ENCODE results near the gene FAM107B. TPM values are rescaled to one million over a fixed set of nuclear protein-coding genes. Genes with fewer than 3 reads are reported as not detected.

Gene FAM107B
- total and polyA plus RNA-seq, 2 donors (not counting 3 experiments of a cell fraction or from before 2014, with no cell fraction given), result 39.2 to 176 TPM

DNA sequence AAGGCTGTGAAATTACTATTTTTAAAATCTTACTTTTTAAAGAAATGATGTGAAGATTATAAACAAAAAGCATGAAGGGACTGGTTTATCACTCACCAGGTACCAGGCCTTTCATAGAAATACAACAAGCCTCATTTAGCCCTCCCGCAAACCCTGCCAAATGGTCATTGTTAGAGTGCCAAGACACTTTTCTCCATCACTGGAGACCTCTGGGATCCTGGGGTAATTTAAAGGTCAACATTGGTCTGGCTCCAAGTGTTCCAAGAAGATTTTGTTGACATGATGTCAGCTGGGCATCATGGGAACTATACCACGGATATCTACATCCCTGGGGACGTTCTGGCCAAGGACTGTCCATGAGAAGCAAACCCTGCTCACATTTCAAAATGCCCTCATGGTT is 306.0 kb downstream of the FAM107B start:
- peaks cover 18 to 23% of the 10 kb centered on the region in 2 experiments for H3K27me3 ChIP-seq (ENCODE audit: control insufficient read depth in 2 of 2, insufficient read depth in 2 of 2, low read length in 2 of 2)
- DNase-seq (ENCODE audit: low read depth, low spot score), result no peak
- TF ChIP-seq FOS (IDR thresholded peaks at IDR 0.05; ENCODE audit: borderline replicate concordance, insufficient read depth, low read length) (no peak), JUN (IDR thresholded peaks at IDR 0.05; ENCODE audit: borderline replicate concordance, insufficient read depth, insufficient read length, low read depth) (no peak)
- H2AFZ ChIP-seq (ENCODE audit: low read depth, low read length), result no peak overlapping the region
- H3K4me2 ChIP-seq (ENCODE audit: insufficient read depth, low read length), result no peak overlapping the region
- FAIRE-seq, result no peak
- H3K9me3 ChIP-seq (replicated peaks; ENCODE audit: control insufficient read depth, insufficient read depth, low read length), result no peaks in the 10 kb centered on the region
- H3K9ac ChIP-seq (replicated peaks; ENCODE audit: extremely low read depth, insufficient read depth, low read length), result no peak overlapping the region
- no peak overlapping the region for H3K4me3 ChIP-seq (replicated peaks in 1 of 3; ENCODE audit: insufficient read depth in 1 of 3, low read depth in 1 of 3, low read length in 3 of 3)
- H3K27ac ChIP-seq (ENCODE audit: insufficient read depth, low read depth, low read length), result no peak overlapping the region
- ChIA-PET POLR2A (no interaction called here), CTCF (no interaction called here)
- intact Hi-C loops (cut with micrococcal nuclease), result no loop called here
- dilution Hi-C loops (cut with MboI; ENCODE audit: extremely low pct_ligation_motif_present, low sequenced_read_pairs), result no loop called here
- no peaks in the 10 kb centered on the region for H3K9me1 ChIP-seq (replicated peaks; ENCODE audit: control insufficient read depth, extremely low read depth, insufficient read depth, low read length)
- H4K20me1 ChIP-seq (replicated peaks; ENCODE audit: control insufficient read depth, extremely low read depth, insufficient read depth, low read length), result no peaks in the 10 kb centered on the region
- H3K36me3 ChIP-seq (ENCODE audit: control insufficient read depth in 2 of 2, extremely low read depth in 1 of 2, insufficient read depth in 2 of 2, low read length in 2 of 2), result no peaks in the 10 kb centered on the region
- BruUV-seq (replicated peaks), result no TSS peak
- H3K4me1 ChIP-seq (ENCODE audit: control insufficient read depth, extremely low read depth, insufficient read depth, low read length), result no peaks in the 10 kb centered on the region
- H3K79me2 ChIP-seq (ENCODE audit: control insufficient read depth, insufficient read depth, low read length), result no peaks in the 10 kb centered on the region

Small RNA genes lying within 50 kb of the gene (small RNA-seq; reads per million reads assigned to genes)
- not detected for gene RNA5SP302 (ENCODE audit: insufficient read depth, insufficient read length, low read depth, low replicate concordance)

Other genes starting within 250 kb of the FAM107B start
- gene CDNF, start 63.1 kb upstream of the FAM107B start, total RNA-seq, result 0.58 and 0.99 TPM in 2 replicates
- gene CDNF, start 63.1 kb upstream of the FAM107B start, polyA plus RNA-seq, result 0.25 and 0.40 TPM in 2 replicates
- gene HSPA14, start 63.4 kb upstream of the FAM107B start, total RNA-seq, result 15.7 and 18.0 TPM in 2 replicates
- 5.1 and 7.6 TPM in 2 replicates for gene HSPA14, start 63.4 kb upstream of the FAM107B start, polyA plus RNA-seq
- gene MSANTD7, start 63.4 kb upstream of the FAM107B start, total RNA-seq, result 13.1 and 13.6 TPM in 2 replicates
- gene MSANTD7, start 63.4 kb upstream of the FAM107B start, polyA plus RNA-seq, result 4.1 and 4.8 TPM in 2 replicates
- 25.8 and 29.9 TPM in 2 replicates for gene SUV39H2, start 104.0 kb upstream of the FAM107B start, total RNA-seq
- gene SUV39H2, start 104.0 kb upstream of the FAM107B start, polyA plus RNA-seq, result 4.8 and 5.7 TPM in 2 replicates
- 11.0 and 15.8 TPM in 2 replicates for gene DCLRE1C, start 179.2 kb upstream of the FAM107B start, total RNA-seq
- gene DCLRE1C, start 179.2 kb upstream of the FAM107B start, polyA plus RNA-seq, result 1.8 and 2.1 TPM in 2 replicates
- not detected in 2 replicates for gene MEIG1, start 184.5 kb upstream of the FAM107B start, total RNA-seq
- gene MEIG1, start 184.5 kb upstream of the FAM107B start, polyA plus RNA-seq, result 0.23 TPM in 1 of 2 replicates, not detected in the other

All from endothelial cell of umbilical vein (primary cell).